HEK293 (cell line): ENCODE data around the gene PPP1R1A.

Experiments
- CTCF ChIA-PET: fragments of 350-600 bp; formaldehyde crosslinking; extraction: SDS; loops from one replicate; lab custom pipeline; 2021; ENCODE audit warnings: antibody characterized with exemption; lab: Yijun Ruan, JAX
- POLR2A ChIA-PET: fragments of 300-600 bp; formaldehyde crosslinking; extraction: SDS; loops from one replicate; lab custom pipeline; 2020; ENCODE audit warnings: antibody characterized with exemption, inconsistent platforms; lab: Yijun Ruan, JAX
- H3K27ac ChIP-seq: fragments of 200-500 bp; sonication (Bioruptor generic); 2 replicates; pipeline ENCODE4 v1.5.1; 2014; ENCODE audit warnings: low read depth, low read length, control low read depth, inconsistent platforms; ENCODE audit errors: extremely low read depth
- H3K36me3 ChIP-seq, 2 experiments: fragments of 200-500 bp in 1 of 2; sonication (Bioruptor generic) in 1 of 2; 1 replicate in 1 of 2; 2 replicates in 1 of 2; pipeline ENCODE4 v1.5.1; 2014 to 2017; ENCODE audit warnings: inconsistent platforms in 2 of 2, low read length in 2 of 2; ENCODE audit not compliant: control insufficient read depth in 2 of 2, insufficient read depth in 1 of 2
- H3K4me1 ChIP-seq: fragments of 200-500 bp; sonication (Bioruptor generic); 2 replicates; pipeline ENCODE4 v1.5.1; 2014; ENCODE audit warnings: mild to moderate bottlenecking, low read length, inconsistent platforms; ENCODE audit not compliant: control insufficient read depth, insufficient read depth
- H3K4me3 ChIP-seq: 2 replicates; pipeline ENCODE4 v1.5.1; 2011; ENCODE audit warnings: low read depth, mild to moderate bottlenecking, control low read depth, low read length, moderate library complexity
- H3K9me3 ChIP-seq: fragments of 200-500 bp; sonication (Bioruptor generic); 2 replicates; pipeline ENCODE4 v1.5.1; 2014; ENCODE audit warnings: low read depth, low read length, inconsistent platforms; ENCODE audit not compliant: control insufficient read depth, insufficient read depth
- EGR2 ChIP-seq: fragments of 450-650 bp; formaldehyde crosslinking; IDR thresholded peaks from 2 replicates; pipeline ENCODE4 v1.5.1; 2016; ENCODE audit warnings: low read depth, missing biosample characterization, missing genetic modification characterization
- HOXA7 ChIP-seq: sonication (generic); formaldehyde crosslinking; IDR thresholded peaks from 2 replicates; pipeline ENCODE4 v1.8.1; 2022; ENCODE audit warnings: missing genetic modification reagents, borderline replicate concordance
- SALL2 ChIP-seq: fragments of 450-650 bp; formaldehyde crosslinking; IDR thresholded peaks from 2 replicates; pipeline ENCODE4 v1.5.0; 2017; ENCODE audit warnings: missing biosample characterization, mild to moderate bottlenecking, missing genetic modification characterization, borderline replicate concordance
- SCRT1 ChIP-seq: fragments of 450-650 bp; formaldehyde crosslinking; IDR thresholded peaks from 2 replicates; pipeline ENCODE4 v1.5.1; 2016; ENCODE audit warnings: missing biosample characterization, missing genetic modification characterization, borderline replicate concordance
- SCRT2 ChIP-seq: fragments of 450-650 bp; formaldehyde crosslinking; IDR thresholded peaks from 2 replicates; pipeline ENCODE4 v1.5.1; 2016; ENCODE audit warnings: missing biosample characterization, missing genetic modification characterization
- ZBTB7A ChIP-seq: fragments of 450-650 bp; formaldehyde crosslinking; IDR thresholded peaks from 2 replicates; pipeline ENCODE4 v1.5.1; 2016; ENCODE audit warnings: low read depth, missing biosample characterization, missing genetic modification characterization
- ZFHX2 ChIP-seq: fragments of 450-650 bp; formaldehyde crosslinking; conservative IDR thresholded peaks from 2 replicates; pipeline ENCODE4 v1.5.1; 2016; ENCODE audit warnings: missing biosample characterization, missing genetic modification characterization
- ZNF138 ChIP-seq: fragments of 450-650 bp; formaldehyde crosslinking; IDR thresholded peaks from 2 replicates; pipeline ENCODE4 v1.5.1; 2016; ENCODE audit warnings: missing biosample characterization, missing genetic modification characterization, borderline replicate concordance
- ZNF148 ChIP-seq: fragments of 450-650 bp; formaldehyde crosslinking; IDR thresholded peaks from 2 replicates; pipeline ENCODE4 v1.5.0; 2017; ENCODE audit warnings: missing biosample characterization, missing genetic modification characterization, borderline replicate concordance
- ZNF214 ChIP-seq: fragments of 450-650 bp; formaldehyde crosslinking; IDR thresholded peaks from 2 replicates; pipeline ENCODE4 v1.5.1; 2017; ENCODE audit warnings: missing biosample characterization, mild to moderate bottlenecking, missing genetic modification characterization, borderline replicate concordance
- ZNF324 ChIP-seq: fragments of 450-650 bp; formaldehyde crosslinking; IDR thresholded peaks from 2 replicates; pipeline ENCODE4 v1.5.1; 2016; ENCODE audit warnings: missing biosample characterization, missing genetic modification characterization
- ZNF354C ChIP-seq: fragments of 450-650 bp; formaldehyde crosslinking; IDR thresholded peaks from 2 replicates; pipeline ENCODE4 v1.5.1; 2016; ENCODE audit warnings: missing biosample characterization, missing genetic modification characterization, low read depth, borderline replicate concordance
- ZNF585B ChIP-seq: fragments of 450-650 bp; formaldehyde crosslinking; IDR thresholded peaks from 2 replicates; pipeline ENCODE4 v1.5.1; 2016; ENCODE audit warnings: missing biosample characterization, missing genetic modification characterization
- ZNF610 ChIP-seq: fragments of 450-650 bp; formaldehyde crosslinking; IDR thresholded peaks from 2 replicates; pipeline ENCODE4 v1.5.1; 2016; ENCODE audit warnings: missing biosample characterization, missing genetic modification characterization, borderline replicate concordance
- ZNF837 ChIP-seq: fragments of 450-650 bp; formaldehyde crosslinking; IDR thresholded peaks from 2 replicates; pipeline ENCODE4 v1.5.1; 2016; ENCODE audit warnings: missing biosample characterization, missing genetic modification characterization
- TF ChIP-seq, protein P1 (sequence below): fragments of 450-650 bp; formaldehyde crosslinking; IDR thresholded peaks from 2 replicates; pipeline ENCODE4 v1.5.1; 2016; ENCODE audit warnings: missing biosample characterization, missing genetic modification characterization
- TF ChIP-seq, protein P2 (sequence below): fragments of 450-650 bp; formaldehyde crosslinking; IDR thresholded peaks from 2 replicates; pipeline ENCODE4 v1.5.1; 2016; ENCODE audit warnings: missing biosample characterization, missing genetic modification characterization

The PPP1R1A gene

DNA sequence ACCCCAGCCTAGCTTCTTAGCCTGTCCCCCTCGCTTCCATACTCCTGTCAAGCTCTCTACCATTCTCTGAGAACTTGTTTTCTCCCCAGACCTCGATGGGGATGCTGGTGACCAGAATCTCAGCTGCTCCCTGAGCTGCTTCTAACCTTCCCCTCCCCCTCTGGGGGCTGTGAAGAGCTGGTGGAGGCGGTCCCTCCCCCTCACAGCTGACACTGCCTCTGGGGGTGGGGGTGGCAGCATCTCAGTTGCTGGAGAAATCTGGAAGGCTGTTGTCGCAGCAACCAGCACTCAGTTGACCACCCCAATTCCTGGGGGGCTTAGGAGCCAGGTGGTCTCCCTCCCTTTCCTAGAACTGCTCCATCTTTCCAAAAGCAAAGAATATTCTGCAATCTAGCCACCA, 4.7 kb downstream of the PPP1R1A start:
- Histone ChIP-seq H3K9me3 (no peaks in the 10 kb centered on the region), H3K36me3 (no peaks in the 10 kb centered on the region), H3K4me3 (no peak overlapping the region), H3K27ac (no peak overlapping the region), H3K4me1 (no peaks in the 10 kb centered on the region; the same call in 1 of the 2 replicates)
- TF ChIP-seq ZFHX2 (tag by site-specific recombination) (peak; percentile 54), ZNF585B (tag by site-specific recombination) (no peak), ZNF354C (tag by site-specific recombination) (no peak), ZNF610 (tag by site-specific recombination) (no peak), ZNF148 (tag by site-specific recombination) (no peak), SALL2 (tag by site-specific recombination) (no peak), HOXA7 (CRISPR knock-in tag) (no peak), ZNF214 (tag by site-specific recombination) (no peak), EGR2 (peak; percentile 39; the same call in 1 of the 2 replicates)
- POLR2A ChIA-PET, result no interaction called here
- CTCF ChIA-PET, result interaction anchor here (0.8 to 6.5 kb wide), 4 partner anchors 13 to 59 kb away, joined by 3 to 64 read pairs (median 8); no protein-coding TSS in a partner anchor

GRCh38 chr12:54581412-54581811, 7.0 kb downstream of the PPP1R1A start:
- H3K4me3 ChIP-seq, result no peak overlapping the region
- ChIA-PET CTCF (interaction anchor here (1.1 to 7.5 kb wide), 5 partner anchors 11 to 54 kb away, joined by 3 to 73 read pairs (median 6); no protein-coding TSS in a partner anchor), POLR2A (no interaction called here)
- H3K9me3 ChIP-seq, result no peaks in the 10 kb centered on the region
- H3K4me1 ChIP-seq, result no peaks in the 10 kb centered on the region; the same call in 1 of the 2 replicates
- H3K36me3 ChIP-seq, result no peaks in the 10 kb centered on the region
- TF ChIP-seq ZNF138 (tag by site-specific recombination) (no peak), SCRT1 (tag by site-specific recombination) (peak; percentile 55; the same call in 1 of the 2 replicates), ZBTB7A (tag by site-specific recombination) (no peak), SCRT2 (tag by site-specific recombination) (peak; percentile 77), ZNF837 (tag by site-specific recombination) (no peak), ZNF324 (no peak)
- TF ChIP-seq, protein P1, sequence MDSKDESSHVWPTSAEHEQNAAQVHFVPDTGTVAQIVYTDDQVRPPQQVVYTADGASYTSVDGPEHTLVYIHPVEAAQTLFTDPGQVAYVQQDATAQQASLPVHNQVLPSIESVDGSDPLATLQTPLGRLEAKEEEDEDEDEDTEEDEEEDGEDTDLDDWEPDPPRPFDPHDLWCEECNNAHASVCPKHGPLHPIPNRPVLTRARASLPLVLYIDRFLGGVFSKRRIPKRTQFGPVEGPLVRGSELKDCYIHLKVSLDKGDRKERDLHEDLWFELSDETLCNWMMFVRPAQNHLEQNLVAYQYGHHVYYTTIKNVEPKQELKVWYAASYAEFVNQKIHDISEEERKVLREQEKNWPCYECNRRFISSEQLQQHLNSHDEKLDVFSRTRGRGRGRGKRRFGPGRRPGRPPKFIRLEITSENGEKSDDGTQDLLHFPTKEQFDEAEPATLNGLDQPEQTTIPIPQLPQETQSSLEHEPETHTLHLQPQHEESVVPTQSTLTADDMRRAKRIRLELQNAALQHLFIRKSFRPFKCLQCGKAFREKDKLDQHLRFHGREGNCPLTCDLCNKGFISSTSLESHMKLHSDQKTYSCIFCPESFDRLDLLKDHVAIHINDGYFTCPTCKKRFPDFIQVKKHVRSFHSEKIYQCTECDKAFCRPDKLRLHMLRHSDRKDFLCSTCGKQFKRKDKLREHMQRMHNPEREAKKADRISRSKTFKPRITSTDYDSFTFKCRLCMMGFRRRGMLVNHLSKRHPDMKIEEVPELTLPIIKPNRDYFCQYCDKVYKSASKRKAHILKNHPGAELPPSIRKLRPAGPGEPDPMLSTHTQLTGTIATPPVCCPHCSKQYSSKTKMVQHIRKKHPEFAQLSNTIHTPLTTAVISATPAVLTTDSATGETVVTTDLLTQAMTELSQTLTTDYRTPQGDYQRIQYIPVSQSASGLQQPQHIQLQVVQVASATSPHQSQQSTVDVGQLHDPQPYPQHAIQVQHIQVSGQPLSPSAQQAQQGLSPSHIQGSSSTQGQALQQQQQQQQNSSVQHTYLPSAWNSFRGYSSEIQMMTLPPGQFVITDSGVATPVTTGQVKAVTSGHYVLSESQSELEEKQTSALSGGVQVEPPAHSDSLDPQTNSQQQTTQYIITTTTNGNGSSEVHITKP (tag by site-specific recombination), result no peak
- TF ChIP-seq, protein P2, sequence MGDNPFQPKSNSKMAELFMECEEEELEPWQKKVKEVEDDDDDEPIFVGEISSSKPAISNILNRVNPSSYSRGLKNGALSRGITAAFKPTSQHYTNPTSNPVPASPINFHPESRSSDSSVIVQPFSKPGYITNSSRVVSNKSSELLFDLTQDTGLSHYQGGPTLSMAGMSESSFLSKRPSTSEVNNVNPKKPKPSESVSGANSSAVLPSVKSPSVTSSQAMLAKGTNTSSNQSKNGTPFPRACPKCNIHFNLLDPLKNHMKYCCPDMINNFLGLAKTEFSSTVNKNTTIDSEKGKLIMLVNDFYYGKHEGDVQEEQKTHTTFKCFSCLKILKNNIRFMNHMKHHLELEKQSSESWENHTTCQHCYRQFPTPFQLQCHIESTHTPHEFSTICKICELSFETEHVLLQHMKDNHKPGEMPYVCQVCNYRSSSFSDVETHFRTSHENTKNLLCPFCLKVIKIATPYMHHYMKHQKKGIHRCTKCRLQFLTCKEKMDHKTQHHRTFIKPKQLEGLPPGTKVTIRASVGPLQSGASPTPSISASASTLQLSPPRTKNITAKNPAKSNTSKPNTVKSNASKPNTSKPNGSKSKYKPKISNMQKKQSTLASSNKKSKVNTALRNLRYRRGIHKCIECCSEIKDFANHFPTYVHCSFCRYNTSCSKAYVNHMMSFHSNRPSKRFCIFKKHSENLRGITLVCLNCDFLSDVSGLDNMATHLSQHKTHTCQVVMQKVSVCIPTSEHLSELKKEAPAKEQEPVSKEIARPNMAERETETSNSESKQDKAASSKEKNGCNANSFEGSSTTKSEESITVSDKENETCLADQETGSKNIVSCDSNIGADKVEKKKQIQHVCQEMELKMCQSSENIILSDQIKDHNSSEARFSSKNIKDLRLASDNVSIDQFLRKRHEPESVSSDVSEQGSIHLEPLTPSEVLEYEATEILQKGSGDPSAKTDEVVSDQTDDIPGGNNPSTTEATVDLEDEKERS, result no peak
- TF ChIP-seq, all 188 proteins: peak for 2
- no peak overlapping the region for H3K27ac ChIP-seq
